ENCODE data around the gene RTRAF.

GRCh38 chr14:51999084-51999483 is 9.7 kb downstream of the RTRAF start:
- TF ChIP-seq, protein P1, sequence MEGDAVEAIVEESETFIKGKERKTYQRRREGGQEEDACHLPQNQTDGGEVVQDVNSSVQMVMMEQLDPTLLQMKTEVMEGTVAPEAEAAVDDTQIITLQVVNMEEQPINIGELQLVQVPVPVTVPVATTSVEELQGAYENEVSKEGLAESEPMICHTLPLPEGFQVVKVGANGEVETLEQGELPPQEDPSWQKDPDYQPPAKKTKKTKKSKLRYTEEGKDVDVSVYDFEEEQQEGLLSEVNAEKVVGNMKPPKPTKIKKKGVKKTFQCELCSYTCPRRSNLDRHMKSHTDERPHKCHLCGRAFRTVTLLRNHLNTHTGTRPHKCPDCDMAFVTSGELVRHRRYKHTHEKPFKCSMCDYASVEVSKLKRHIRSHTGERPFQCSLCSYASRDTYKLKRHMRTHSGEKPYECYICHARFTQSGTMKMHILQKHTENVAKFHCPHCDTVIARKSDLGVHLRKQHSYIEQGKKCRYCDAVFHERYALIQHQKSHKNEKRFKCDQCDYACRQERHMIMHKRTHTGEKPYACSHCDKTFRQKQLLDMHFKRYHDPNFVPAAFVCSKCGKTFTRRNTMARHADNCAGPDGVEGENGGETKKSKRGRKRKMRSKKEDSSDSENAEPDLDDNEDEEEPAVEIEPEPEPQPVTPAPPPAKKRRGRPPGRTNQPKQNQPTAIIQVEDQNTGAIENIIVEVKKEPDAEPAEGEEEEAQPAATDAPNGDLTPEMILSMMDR (conservative IDR thresholded peaks at IDR 0.05 in 1 of 2, IDR thresholded peaks at IDR 0.05 in 1 of 2; ENCODE audit: extremely low read depth in 1 of 2, insufficient read depth in 1 of 2, low read depth in 1 of 2, low read length in 2 of 2) = no peak
- no peak for TF ChIP-seq EZH2 (IDR thresholded peaks at IDR 0.05; ENCODE audit: borderline replicate concordance, low read length)
